ENCODE measurements around the gene LCT. TPM values are rescaled to one million over a fixed set of nuclear protein-coding genes. Genes with fewer than 3 reads are reported as not detected.

LCT gene
- total and polyA plus RNA-seq, 2 donors from 2014 or later: 0.19 TPM; not detected in 1

DNA sequence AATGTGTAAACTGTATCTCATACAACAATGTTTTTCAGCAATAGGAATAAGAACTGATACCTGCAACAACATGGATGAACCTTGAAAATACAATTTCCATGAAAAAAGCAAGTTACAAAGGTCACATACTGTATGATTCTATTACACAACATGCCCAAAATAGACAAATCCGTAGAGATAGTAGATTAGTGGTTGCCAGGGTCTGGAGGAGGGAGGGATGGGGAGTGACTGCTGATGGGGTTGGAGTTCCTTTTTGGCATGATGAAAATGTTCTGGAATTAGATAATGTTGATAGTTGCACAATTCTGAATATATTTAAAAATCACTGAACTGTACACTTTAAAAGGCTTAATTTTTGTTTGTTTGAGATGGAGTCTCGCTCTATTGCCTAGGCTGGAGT is 61.6 kb downstream of the LCT start:
- Histone ChIP-seq H3K9ac (ENCODE audit: low read length in 3 of 3) (no peak overlapping the region), H3K4me1 (ENCODE audit: control insufficient read depth in 2 of 3, insufficient read depth in 2 of 3, low read depth in 1 of 3, low read length in 3 of 3) (no peaks in the 10 kb centered on the region), H3K36me3 (ENCODE audit: control insufficient read depth in 2 of 3, insufficient read depth in 3 of 3, low read length in 3 of 3) (peaks cover 28 to 79% (median 38%) of the 10 kb centered on the region in 3 donors), H3K27me3 (ENCODE audit: control insufficient read depth, insufficient read depth, low read length) (no peaks in the 10 kb centered on the region), H3K27ac (ENCODE audit: low read depth in 2 of 2, low read length in 2 of 2) (no peak overlapping the region), H3K4me3 (ENCODE audit: low read length in 3 of 3) (no peak overlapping the region), H3K9me3 (ENCODE audit: control insufficient read depth in 2 of 3, insufficient read depth in 1 of 3, low read length in 3 of 3) (no peaks in the 10 kb centered on the region)
- no peak for DNase-seq
- TF ChIP-seq, protein P1, sequence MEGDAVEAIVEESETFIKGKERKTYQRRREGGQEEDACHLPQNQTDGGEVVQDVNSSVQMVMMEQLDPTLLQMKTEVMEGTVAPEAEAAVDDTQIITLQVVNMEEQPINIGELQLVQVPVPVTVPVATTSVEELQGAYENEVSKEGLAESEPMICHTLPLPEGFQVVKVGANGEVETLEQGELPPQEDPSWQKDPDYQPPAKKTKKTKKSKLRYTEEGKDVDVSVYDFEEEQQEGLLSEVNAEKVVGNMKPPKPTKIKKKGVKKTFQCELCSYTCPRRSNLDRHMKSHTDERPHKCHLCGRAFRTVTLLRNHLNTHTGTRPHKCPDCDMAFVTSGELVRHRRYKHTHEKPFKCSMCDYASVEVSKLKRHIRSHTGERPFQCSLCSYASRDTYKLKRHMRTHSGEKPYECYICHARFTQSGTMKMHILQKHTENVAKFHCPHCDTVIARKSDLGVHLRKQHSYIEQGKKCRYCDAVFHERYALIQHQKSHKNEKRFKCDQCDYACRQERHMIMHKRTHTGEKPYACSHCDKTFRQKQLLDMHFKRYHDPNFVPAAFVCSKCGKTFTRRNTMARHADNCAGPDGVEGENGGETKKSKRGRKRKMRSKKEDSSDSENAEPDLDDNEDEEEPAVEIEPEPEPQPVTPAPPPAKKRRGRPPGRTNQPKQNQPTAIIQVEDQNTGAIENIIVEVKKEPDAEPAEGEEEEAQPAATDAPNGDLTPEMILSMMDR (IDR thresholded peaks at IDR 0.05; ENCODE audit: borderline replicate concordance, extremely low read depth, insufficient read depth): no peak
- intact Hi-C loops (cut with DNase I): no loop called here
- FAIRE-seq: no peak

DNA sequence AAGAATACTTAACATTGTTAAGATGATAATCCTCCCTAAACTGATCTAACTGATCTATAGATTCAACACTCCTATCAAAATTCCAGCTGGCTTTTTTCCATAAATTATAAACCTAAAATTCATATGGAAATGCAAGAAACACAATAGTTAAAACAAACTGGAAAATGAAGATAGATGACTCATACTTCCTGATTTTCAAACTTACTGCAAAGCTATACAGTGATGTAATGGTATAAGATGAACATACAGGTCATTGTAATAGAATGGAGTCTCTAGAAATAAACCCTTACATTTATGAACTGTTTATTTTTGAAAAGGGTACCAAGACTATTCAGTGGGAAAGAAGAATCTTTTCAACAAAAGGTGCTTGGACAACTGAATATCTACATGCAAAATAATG is 63.1 kb downstream of the LCT start:
- no peaks in the 10 kb centered on the region for H3K4me1 ChIP-seq (ENCODE audit: control insufficient read depth in 2 of 3, insufficient read depth in 2 of 3, low read depth in 1 of 3, low read length in 3 of 3)
- H3K27me3 ChIP-seq (ENCODE audit: control insufficient read depth, insufficient read depth, low read length): no peaks in the 10 kb centered on the region
- H3K36me3 ChIP-seq (ENCODE audit: control insufficient read depth in 2 of 3, insufficient read depth in 3 of 3, low read length in 3 of 3): peaks cover 29 to 79% (median 35%) of the 10 kb centered on the region in 3 donors
- FAIRE-seq (no peak), DNase-seq (no peak)
- H3K4me3 ChIP-seq (ENCODE audit: low read length in 3 of 3): no peak overlapping the region
- intact Hi-C loops (cut with DNase I): no loop called here
- TF ChIP-seq, protein P1 (IDR thresholded peaks at IDR 0.05; ENCODE audit: borderline replicate concordance, extremely low read depth, insufficient read depth): no peak
- H3K27ac ChIP-seq (ENCODE audit: low read depth in 2 of 2, low read length in 2 of 2): no peak overlapping the region
- H3K9me3 ChIP-seq (ENCODE audit: control insufficient read depth in 2 of 3, insufficient read depth in 1 of 3, low read length in 3 of 3): no peaks in the 10 kb centered on the region
- H3K9ac ChIP-seq (ENCODE audit: low read length in 3 of 3): no peak overlapping the region

DNA sequence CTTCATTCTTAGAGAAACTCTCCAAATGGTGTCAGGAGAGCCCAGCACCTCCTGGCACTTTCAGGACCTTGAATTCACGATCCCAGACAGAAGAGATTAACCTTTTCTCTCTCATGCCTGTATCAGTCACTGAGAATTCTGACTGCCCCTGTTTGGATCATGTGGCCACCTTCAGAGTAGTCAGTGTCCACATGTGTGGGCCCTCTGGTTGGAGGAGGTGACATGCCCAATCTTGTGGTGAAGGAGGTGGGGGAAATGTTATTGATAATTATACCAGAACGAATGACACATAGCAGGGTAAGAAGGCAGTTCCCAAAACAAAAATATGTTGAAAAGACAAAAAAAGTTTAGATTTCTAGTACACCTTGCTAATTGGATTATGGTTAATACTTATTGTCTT is 63.7 kb downstream of the LCT start:
- DNase-seq (no peak), FAIRE-seq (no peak)
- intact Hi-C loops (cut with DNase I): no loop called here
- Histone ChIP-seq H3K9ac (ENCODE audit: low read length in 3 of 3) (no peak overlapping the region), H3K27me3 (ENCODE audit: control insufficient read depth, insufficient read depth, low read length) (no peaks in the 10 kb centered on the region), H3K4me3 (ENCODE audit: low read length in 3 of 3) (no peak overlapping the region), H3K27ac (ENCODE audit: low read depth in 2 of 2, low read length in 2 of 2) (no peak overlapping the region), H3K9me3 (ENCODE audit: control insufficient read depth in 2 of 3, insufficient read depth in 1 of 3, low read length in 3 of 3) (no peaks in the 10 kb centered on the region), H3K4me1 (ENCODE audit: control insufficient read depth in 2 of 3, insufficient read depth in 2 of 3, low read depth in 1 of 3, low read length in 3 of 3) (no peaks in the 10 kb centered on the region), H3K36me3 (ENCODE audit: control insufficient read depth in 2 of 3, insufficient read depth in 3 of 3, low read length in 3 of 3) (peaks cover 29 to 75% (median 33%) of the 10 kb centered on the region in 3 donors)
- TF ChIP-seq, protein P1 (IDR thresholded peaks at IDR 0.05; ENCODE audit: borderline replicate concordance, extremely low read depth, insufficient read depth): no peak

DNA sequence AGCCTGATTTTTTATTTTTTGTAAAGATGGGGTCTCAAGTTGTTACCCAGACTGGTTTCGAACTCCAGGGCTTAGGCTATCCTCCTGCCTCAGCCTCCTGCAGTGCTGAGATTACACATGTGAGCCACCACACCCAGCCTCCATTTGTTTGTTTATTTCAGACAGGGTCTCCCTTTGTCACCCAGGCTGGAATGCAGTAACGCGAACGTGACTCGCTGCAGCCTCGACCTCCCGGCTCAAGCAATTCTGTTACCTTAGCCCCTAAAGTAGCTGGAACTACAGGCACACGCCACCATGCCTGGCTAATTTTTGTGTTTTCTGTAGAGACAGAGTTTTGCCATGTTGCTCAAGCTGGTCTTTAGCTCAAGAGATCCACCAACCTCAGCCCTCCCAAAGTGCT is 68.1 kb downstream of the LCT start:
- no peak for FAIRE-seq
- intact Hi-C loops (cut with DNase I): no loop called here
- peaks cover 14 to 47% (median 21%) of the 10 kb centered on the region in 3 donors for H3K36me3 ChIP-seq (ENCODE audit: control insufficient read depth in 2 of 3, insufficient read depth in 3 of 3, low read length in 3 of 3)

More for the DNA sequence above, 68.1 kb downstream of the LCT start:
- Histone ChIP-seq H3K27me3 (ENCODE audit: control insufficient read depth, insufficient read depth, low read length) (no peaks in the 10 kb centered on the region), H3K4me1 (ENCODE audit: control insufficient read depth in 2 of 3, insufficient read depth in 2 of 3, low read depth in 1 of 3, low read length in 3 of 3) (no peaks in the 10 kb centered on the region), H3K4me3 (ENCODE audit: low read length in 3 of 3) (no peak overlapping the region), H3K27ac (ENCODE audit: low read depth in 2 of 2, low read length in 2 of 2) (no peak overlapping the region), H3K9ac (ENCODE audit: low read length in 3 of 3) (no peak overlapping the region), H3K9me3 (ENCODE audit: control insufficient read depth in 2 of 3, insufficient read depth in 1 of 3, low read length in 3 of 3) (no peaks in the 10 kb centered on the region)
- DNase-seq: no peak
- TF ChIP-seq, protein P1 (IDR thresholded peaks at IDR 0.05; ENCODE audit: borderline replicate concordance, extremely low read depth, insufficient read depth): no peak

Measured in kidney (tissue), 14 donors.